T-helper 17 cell (primary cell): Measurements from ENCODE around the gene FRMD5. TPM values are rescaled to one million over a fixed set of nuclear protein-coding genes. Genes with fewer than 3 reads are reported as not detected.

ENCODE experiments used
- ATAC-seq: fragments of 150-1000 bp; cut with Tn5 transposase; 2 replicates; pipeline ENCODE4 v1.10.0; 2021; ENCODE audit warnings: mild to moderate bottlenecking, moderate library complexity
- DNase-seq, 3 donors: peaks; one replicate each; pipeline versions ENCODE4 v3.0.0 to v3.0.0-alpha.2; 2020 to 2021
- H3K9me3 ChIP-seq: one replicate; pipeline ENCODE4 v1.7.0; 2013; ENCODE audit warnings: low read length, mild to moderate bottlenecking; ENCODE audit not compliant: control insufficient read depth, poor library complexity, severe bottlenecking
- H3K27ac Mint-ChIP-seq: one replicate; pipeline ENCODE4 v1.8.0; 2022; ENCODE audit warnings: mild to moderate bottlenecking, moderate library complexity, mixed read lengths
- H3K27me3 Mint-ChIP-seq: one replicate; pipeline ENCODE4 v1.8.0; 2022; ENCODE audit warnings: mixed read lengths
- H3K36me3 Mint-ChIP-seq: one replicate; pipeline ENCODE4 v1.8.0; 2022; ENCODE audit warnings: low read depth, mixed read lengths
- H3K4me1 Mint-ChIP-seq: one replicate; pipeline ENCODE4 v1.8.0; 2022; ENCODE audit warnings: mild to moderate bottlenecking, mixed read lengths
- H3K4me3 Mint-ChIP-seq: one replicate; pipeline ENCODE4 v1.8.0; 2022; ENCODE audit warnings: mild to moderate bottlenecking, moderate library complexity, mixed read lengths
- total RNA-seq, 4 donors: library from RNA in 2 of 4; stranded (reverse) in 2 of 4; gene quantifications; one replicate each; pipeline ENCODE4 v1.2.3 and lab custom pipeline; 2022 to 2026

FRMD5 gene
- total RNA-seq, 2 donors from 2014 or later: not detected

DNA sequence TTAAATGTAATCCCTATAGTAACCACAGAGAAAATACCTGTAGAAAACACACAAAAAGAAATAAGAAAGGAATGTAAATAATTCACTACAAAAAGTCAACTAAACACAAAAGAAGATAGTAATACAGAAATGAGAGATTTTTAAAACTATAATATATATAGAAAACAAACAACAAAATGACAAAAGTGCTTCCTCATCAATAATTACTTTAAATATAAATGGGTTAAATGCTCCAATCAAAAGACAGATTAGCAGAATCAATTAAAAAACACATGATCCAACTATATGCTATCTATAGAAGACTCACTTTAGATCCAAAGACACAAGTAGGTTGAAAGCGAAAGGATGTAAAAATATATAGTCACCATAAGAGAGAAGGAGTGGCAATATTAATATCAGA is 45.8 kb downstream of the FRMD5 start:
- Mint-ChIP-seq H3K27me3 (peaks cover 60% of the 10 kb centered on the region), H3K36me3 (no peaks in the 10 kb centered on the region), H3K27ac (no peak overlapping the region), H3K4me1 (no peaks in the 10 kb centered on the region), H3K4me3 (no peak overlapping the region)
- no peak for ATAC-seq
- no peaks in the 10 kb centered on the region for H3K9me3 ChIP-seq
- no peak for DNase-seq

DNA sequence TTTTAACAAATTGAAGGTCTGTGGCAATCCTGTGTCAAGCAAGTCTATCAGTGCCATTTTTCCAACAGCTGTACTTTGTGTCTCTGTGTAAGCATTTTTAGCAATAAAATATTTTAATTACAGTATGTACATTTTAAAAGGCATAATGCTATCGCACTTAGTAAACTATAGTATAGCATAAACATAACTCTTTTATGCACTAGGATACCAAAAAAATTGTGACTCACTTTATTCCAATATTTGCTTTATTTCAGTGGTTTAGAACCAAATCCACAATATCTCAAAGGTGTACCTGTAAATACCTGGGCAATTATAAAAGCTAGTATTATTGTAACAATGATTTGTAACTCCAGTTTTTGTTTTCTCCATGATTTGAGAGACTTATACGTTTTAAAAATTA is 46.5 kb downstream of the FRMD5 start:
- ATAC-seq (no peak), DNase-seq (no peak)
- no peaks in the 10 kb centered on the region for H3K4me1 Mint-ChIP-seq
- no peaks in the 10 kb centered on the region for H3K9me3 ChIP-seq
- no peak overlapping the region for H3K27ac Mint-ChIP-seq
- peaks cover 58% of the 10 kb centered on the region for H3K27me3 Mint-ChIP-seq
- no peaks in the 10 kb centered on the region for H3K36me3 Mint-ChIP-seq
- H3K4me3 Mint-ChIP-seq: no peak overlapping the region

DNA sequence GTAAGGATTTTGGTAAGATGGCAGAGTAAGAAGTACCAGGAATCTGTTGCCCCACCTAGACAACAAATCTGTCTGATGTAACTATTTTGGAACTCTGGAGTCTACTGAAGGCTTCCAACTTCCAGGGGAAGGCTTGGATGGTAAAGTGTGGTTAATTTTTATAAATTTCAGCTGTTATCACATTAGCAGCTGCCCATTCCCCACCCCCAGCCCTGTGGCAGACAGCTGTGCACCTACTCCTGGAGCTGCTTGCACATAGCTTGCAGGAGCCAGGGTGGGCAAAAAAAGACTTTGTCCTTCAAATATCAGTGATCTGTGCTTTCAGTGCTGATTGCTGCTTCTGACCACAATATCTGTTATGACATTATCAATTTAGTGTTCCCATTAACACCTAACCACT is 47.4 kb downstream of the FRMD5 start:
- H3K4me1 Mint-ChIP-seq: no peaks in the 10 kb centered on the region
- ATAC-seq: no peak
- no peaks in the 10 kb centered on the region for H3K36me3 Mint-ChIP-seq
- no peaks in the 10 kb centered on the region for H3K9me3 ChIP-seq
- no peak overlapping the region for H3K4me3 Mint-ChIP-seq
- no peak overlapping the region for H3K27ac Mint-ChIP-seq
- peaks cover 49% of the 10 kb centered on the region for H3K27me3 Mint-ChIP-seq
- DNase-seq: no peak

DNA sequence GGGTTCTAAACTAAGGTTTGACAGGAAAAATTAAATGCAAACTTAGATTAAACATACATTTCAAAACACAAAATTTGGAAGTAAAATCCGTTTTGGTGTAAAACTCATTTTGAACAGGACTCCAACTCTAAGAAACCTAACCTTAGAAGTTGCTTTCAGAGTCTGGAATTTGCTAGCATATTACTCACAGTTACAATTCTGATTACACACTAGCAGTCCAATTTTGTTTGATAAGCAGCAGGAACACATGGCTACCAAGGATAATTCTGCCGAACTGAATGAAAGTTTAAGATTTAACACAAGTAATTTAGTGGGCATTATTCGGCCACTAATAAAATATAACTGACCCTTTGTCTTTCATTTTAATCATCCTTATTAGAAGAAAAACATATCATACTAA is 49.6 kb downstream of the FRMD5 start:
- DNase-seq: no peak
- H3K27ac Mint-ChIP-seq: no peak overlapping the region
- ATAC-seq: no peak
- H3K36me3 Mint-ChIP-seq: peaks cover 2% of the 10 kb centered on the region
- no peaks in the 10 kb centered on the region for H3K4me1 Mint-ChIP-seq
- H3K4me3 Mint-ChIP-seq: no peak overlapping the region
- H3K9me3 ChIP-seq: no peaks in the 10 kb centered on the region
- peaks cover 41% of the 10 kb centered on the region for H3K27me3 Mint-ChIP-seq

DNA sequence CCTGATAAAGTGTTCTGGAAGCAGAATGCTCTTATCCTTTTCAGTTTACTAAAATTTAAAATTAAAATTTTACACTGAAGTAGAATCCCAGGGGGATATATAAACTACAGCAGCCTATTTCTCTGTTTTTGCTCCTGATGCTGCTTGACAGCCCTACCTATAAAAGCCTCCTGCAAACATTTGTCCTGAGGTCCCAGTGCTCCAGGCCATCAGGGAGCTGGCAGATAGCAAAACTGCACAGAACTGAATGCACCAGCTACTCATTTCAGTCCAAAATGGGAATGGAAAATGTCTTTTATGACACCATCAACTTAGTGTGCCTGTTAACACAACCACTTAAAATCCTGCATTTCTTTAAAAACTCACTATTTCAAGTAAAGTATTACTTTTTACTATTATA is 50.1 kb downstream of the FRMD5 start:
- no peak for ATAC-seq
- no peak overlapping the region for H3K4me3 Mint-ChIP-seq
- peaks cover 36% of the 10 kb centered on the region for H3K27me3 Mint-ChIP-seq
- H3K36me3 Mint-ChIP-seq: peaks cover 2% of the 10 kb centered on the region
- DNase-seq: no peak
- H3K9me3 ChIP-seq: no peaks in the 10 kb centered on the region
- no peak overlapping the region for H3K27ac Mint-ChIP-seq
- H3K4me1 Mint-ChIP-seq: no peaks in the 10 kb centered on the region

DNA sequence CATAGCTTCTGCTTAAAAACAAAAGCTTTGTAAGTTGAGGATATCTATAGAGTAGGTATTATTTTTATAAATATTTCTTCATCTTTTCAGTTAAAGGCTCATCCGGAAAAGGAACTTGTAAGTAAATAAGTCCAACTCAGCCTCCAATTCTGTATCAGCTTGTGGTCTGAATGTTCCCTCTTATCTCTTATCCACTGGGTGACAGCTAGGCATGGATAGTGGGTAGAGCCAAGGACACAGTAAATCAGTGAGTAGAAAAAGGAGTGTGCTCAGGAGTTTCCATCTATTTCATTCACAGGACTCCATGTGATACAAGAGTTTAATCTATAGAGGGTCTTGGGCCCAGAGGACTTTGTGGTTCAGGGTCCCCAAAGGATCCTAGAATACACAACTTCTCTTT is 50.9 kb downstream of the FRMD5 start:
- DNase-seq: no peak
- H3K27ac Mint-ChIP-seq: no peak overlapping the region
- H3K27me3 Mint-ChIP-seq: peaks cover 28% of the 10 kb centered on the region
- ATAC-seq: no peak
- no peaks in the 10 kb centered on the region for H3K4me1 Mint-ChIP-seq
- no peak overlapping the region for H3K4me3 Mint-ChIP-seq
- peaks cover 2% of the 10 kb centered on the region for H3K36me3 Mint-ChIP-seq
- H3K9me3 ChIP-seq: no peaks in the 10 kb centered on the region

DNA sequence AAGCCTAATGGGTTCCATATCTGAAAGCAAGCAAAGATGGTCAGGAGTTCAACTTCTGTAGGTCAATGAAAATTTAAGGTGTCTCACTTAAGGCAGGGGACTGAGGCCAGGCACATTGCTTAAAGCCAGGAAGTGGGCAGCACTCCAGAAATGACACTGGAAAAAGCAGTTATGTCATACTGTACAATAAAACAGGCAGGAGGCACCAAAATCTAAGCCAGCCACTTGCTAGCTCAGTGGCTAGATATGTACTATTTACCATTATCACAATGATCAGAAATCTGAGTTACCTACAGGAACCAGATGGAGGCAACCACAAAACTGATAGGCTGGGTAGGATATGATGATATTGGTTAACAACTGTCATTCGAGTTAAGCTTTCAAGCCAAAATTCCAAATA is 57.3 kb downstream of the FRMD5 start:
- ATAC-seq: no peak
- H3K9me3 ChIP-seq: no peaks in the 10 kb centered on the region
- no peaks in the 10 kb centered on the region for H3K4me1 Mint-ChIP-seq
- peaks cover 2% of the 10 kb centered on the region for H3K36me3 Mint-ChIP-seq
- DNase-seq: no peak
- H3K27me3 Mint-ChIP-seq: peaks cover 16% of the 10 kb centered on the region
- no peak overlapping the region for H3K27ac Mint-ChIP-seq
- H3K4me3 Mint-ChIP-seq: no peak overlapping the region

DNA sequence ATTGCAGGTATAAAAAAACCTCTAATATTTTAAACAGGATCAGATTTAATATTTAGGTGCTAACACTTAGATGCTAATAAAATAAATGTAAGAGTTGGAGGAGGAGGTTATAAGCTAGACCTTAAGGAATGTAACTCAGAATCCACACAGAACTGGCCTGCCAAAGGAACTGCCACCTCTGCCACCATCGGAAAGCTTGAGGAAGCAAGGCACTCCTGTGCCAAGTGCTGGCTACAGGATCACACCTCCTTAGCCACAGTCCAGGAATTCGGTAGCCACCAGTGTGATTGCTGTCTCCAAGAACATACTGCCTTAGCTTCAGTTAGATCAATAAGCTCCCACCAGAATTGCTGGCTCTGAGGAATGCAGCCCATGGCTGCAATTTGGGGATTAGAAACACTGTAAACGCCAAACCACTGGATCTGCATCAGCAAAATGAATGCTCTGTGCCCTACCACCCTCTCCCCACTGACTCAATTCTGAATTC is 58.0 kb downstream of the FRMD5 start:
- Mint-ChIP-seq H3K4me3 (no peak overlapping the region), H3K27ac (no peak overlapping the region), H3K36me3 (no peaks in the 10 kb centered on the region), H3K27me3 (peaks cover 14% of the 10 kb centered on the region), H3K4me1 (no peaks in the 10 kb centered on the region)
- ATAC-seq (no peak), DNase-seq (no peak)
- H3K9me3 ChIP-seq: no peaks in the 10 kb centered on the region

DNA sequence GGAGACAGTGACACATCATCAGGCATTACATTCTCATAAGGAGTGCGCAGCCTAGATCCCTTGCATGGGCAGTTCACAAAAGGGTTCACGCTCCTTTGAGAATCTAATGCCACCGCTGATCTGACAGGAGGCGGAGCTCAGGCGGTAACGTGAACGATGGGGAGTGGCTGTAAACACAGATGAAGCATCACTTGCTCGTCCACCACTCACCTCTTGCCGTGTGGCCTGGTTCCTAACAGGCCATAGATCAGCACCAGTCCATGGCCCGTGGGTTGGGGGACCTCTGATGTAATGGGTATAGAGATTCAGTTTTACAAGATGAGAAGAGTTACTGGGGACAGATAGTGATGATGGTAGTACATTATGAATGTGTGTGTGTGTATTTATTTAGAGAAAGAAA is 63.0 kb downstream of the FRMD5 start:
- no peaks in the 10 kb centered on the region for H3K4me1 Mint-ChIP-seq
- peaks cover 46% of the 10 kb centered on the region for H3K27me3 Mint-ChIP-seq
- DNase-seq: no peak
- H3K9me3 ChIP-seq: no peaks in the 10 kb centered on the region
- no peak overlapping the region for H3K4me3 Mint-ChIP-seq
- H3K36me3 Mint-ChIP-seq: peaks cover 2% of the 10 kb centered on the region
- no peak for ATAC-seq
- H3K27ac Mint-ChIP-seq: no peak overlapping the region

DNA sequence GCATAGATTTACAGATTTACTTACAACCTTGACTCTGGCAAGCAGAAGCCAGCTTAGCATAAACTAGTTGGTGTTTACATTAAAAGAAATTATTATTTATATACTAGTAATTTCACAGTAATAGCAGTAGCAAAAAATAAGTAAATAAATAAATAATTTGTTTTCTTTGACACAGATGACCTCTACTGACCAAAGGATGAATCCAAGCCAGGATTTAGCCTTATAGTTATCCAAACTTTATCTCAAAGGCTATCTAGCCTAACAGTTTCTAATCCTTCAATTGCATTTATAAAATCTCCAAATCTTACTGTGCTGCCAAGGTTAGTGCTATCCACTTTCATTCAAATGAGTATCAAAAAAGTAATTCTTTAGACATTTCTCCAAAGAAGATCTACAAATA is 64.3 kb downstream of the FRMD5 start:
- ATAC-seq: no peak
- peaks cover 6% of the 10 kb centered on the region for H3K36me3 Mint-ChIP-seq
- peaks cover 58% of the 10 kb centered on the region for H3K27me3 Mint-ChIP-seq
- no peak for DNase-seq
- H3K27ac Mint-ChIP-seq: no peak overlapping the region
- no peak overlapping the region for H3K4me3 Mint-ChIP-seq
- no peaks in the 10 kb centered on the region for H3K4me1 Mint-ChIP-seq
- H3K9me3 ChIP-seq: no peaks in the 10 kb centered on the region

DNA sequence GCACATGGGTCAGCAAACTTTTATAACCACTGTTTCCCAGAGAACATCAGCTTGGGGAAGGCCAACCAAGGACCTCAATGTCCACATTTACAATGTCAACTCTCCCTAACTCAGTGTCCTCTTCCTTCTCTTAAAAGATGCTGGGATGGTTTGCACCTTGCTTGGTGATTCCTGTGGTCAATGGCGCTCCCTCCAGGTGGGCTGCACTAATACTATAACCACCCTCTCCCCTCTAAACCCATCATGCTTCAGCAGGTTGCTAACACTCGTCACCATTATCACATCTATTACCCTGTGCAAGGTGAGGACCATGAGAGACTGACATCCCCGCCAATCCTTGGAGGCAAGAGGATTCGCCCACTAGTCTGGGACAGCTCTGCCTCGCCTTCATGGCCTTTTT is 65.2 kb downstream of the FRMD5 start:
- no peak overlapping the region for H3K27ac Mint-ChIP-seq
- no peaks in the 10 kb centered on the region for H3K4me1 Mint-ChIP-seq
- no peak for ATAC-seq
- H3K4me3 Mint-ChIP-seq: no peak overlapping the region
- H3K27me3 Mint-ChIP-seq: peaks cover 63% of the 10 kb centered on the region
- H3K9me3 ChIP-seq: no peaks in the 10 kb centered on the region
- DNase-seq: no peak
- peaks cover 6% of the 10 kb centered on the region for H3K36me3 Mint-ChIP-seq

DNA sequence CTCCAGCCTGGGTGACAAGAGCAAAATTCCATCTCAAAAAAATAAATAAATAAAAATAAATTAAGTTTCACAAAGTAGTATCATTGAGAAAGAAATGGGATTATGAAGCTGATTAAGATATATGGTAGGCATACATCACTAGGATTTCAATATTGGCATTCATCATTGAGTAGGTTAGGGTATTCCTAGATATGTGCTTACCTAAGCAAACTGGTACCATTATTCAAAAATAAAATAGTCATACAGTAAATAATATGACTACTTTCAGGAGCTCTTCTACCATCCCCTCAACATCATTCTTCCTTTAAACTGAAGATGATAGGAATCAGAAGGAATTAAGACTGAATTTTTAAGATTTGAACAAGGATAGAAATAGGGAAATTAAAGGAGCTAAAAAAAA is 66.6 kb downstream of the FRMD5 start:
- H3K27me3 Mint-ChIP-seq: peaks cover 53% of the 10 kb centered on the region

DNA sequence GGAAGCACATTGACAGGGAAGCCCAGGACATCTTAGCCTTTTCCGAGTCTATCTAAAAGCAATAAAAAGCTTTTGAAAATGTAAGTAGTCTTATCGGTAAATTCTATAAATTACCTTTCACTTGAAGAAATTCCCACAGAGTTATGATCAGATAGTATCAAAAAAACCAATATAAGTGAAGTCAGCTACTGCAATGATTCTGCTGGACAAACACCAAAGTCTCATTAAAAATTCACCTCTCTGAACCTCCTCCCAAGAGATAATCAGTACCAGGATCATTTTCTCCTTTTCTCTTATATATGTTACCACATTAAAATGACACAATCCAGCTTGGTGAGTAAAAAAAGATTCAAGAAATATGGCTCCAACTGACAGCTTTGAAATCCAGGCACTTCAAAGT is 69.2 kb downstream of the FRMD5 start:
- no peak for DNase-seq
- no peaks in the 10 kb centered on the region for H3K9me3 ChIP-seq
- Mint-ChIP-seq H3K4me1 (no peaks in the 10 kb centered on the region), H3K27ac (no peak overlapping the region), H3K4me3 (no peak overlapping the region), H3K27me3 (peaks cover 49% of the 10 kb centered on the region), H3K36me3 (peaks cover 4% of the 10 kb centered on the region)
- no peak for ATAC-seq

More for the DNA sequence above, 66.6 kb downstream of the FRMD5 start:
- no peak overlapping the region for H3K27ac Mint-ChIP-seq
- no peaks in the 10 kb centered on the region for H3K4me1 Mint-ChIP-seq
- DNase-seq (no peak), ATAC-seq (no peak)
- H3K36me3 Mint-ChIP-seq: peaks cover 6% of the 10 kb centered on the region
- no peak overlapping the region for H3K4me3 Mint-ChIP-seq
- no peaks in the 10 kb centered on the region for H3K9me3 ChIP-seq

DNA sequence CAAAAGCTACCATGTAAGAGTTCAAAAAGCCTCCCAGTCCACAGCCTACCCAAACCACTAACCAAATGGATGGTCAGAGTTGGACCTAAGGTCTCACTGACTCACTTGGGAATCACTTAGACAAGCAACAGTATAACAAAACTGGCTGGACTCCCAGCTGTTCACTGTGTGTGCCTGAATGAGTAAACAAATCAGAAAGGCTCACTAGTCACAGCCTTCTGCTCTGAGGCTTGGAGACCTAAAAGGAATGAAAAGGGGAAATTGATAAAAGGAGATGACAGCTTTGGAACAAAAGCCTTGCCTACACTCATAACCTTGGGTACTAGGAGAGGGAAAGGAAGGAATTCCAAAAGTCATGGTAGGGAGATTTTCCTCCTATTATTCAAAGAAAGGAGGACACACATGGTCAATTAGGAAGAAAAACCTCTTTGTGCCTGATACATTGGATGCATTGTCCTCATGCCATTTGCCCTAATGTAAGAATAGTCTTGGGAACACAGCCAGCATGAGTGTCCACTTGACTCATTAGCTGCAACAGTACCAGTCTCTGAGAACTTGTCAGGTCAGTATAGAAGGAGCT is 92.3 kb downstream of the FRMD5 start:
- Mint-ChIP-seq H3K27ac (no peak overlapping the region), H3K27me3 (peaks cover 38% of the 10 kb centered on the region), H3K36me3 (peaks cover 3% of the 10 kb centered on the region), H3K4me1 (peaks cover 2% of the 10 kb centered on the region), H3K4me3 (no peak overlapping the region)
- ATAC-seq (no peak), DNase-seq (no peak)
- H3K9me3 ChIP-seq: no peaks in the 10 kb centered on the region
